NCI-H2171 treated with DMSO at 0.1 percent for 48 hours (cell line): Measurements from ENCODE around the gene IPO4.
"Not testable (repeated sequence)": the region's sequence is repeated elsewhere in the genome, so short reads cannot be mapped to it uniquely, and the experiment has no call there.

Experiments
- DNase-seq: peaks from one replicate; lab custom pipeline; 2025; lab: John Stamatoyannopoulos, UW

The IPO4 gene, protein sequence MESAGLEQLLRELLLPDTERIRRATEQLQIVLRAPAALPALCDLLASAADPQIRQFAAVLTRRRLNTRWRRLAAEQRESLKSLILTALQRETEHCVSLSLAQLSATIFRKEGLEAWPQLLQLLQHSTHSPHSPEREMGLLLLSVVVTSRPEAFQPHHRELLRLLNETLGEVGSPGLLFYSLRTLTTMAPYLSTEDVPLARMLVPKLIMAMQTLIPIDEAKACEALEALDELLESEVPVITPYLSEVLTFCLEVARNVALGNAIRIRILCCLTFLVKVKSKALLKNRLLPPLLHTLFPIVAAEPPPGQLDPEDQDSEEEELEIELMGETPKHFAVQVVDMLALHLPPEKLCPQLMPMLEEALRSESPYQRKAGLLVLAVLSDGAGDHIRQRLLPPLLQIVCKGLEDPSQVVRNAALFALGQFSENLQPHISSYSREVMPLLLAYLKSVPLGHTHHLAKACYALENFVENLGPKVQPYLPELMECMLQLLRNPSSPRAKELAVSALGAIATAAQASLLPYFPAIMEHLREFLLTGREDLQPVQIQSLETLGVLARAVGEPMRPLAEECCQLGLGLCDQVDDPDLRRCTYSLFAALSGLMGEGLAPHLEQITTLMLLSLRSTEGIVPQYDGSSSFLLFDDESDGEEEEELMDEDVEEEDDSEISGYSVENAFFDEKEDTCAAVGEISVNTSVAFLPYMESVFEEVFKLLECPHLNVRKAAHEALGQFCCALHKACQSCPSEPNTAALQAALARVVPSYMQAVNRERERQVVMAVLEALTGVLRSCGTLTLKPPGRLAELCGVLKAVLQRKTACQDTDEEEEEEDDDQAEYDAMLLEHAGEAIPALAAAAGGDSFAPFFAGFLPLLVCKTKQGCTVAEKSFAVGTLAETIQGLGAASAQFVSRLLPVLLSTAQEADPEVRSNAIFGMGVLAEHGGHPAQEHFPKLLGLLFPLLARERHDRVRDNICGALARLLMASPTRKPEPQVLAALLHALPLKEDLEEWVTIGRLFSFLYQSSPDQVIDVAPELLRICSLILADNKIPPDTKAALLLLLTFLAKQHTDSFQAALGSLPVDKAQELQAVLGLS

DNA sequence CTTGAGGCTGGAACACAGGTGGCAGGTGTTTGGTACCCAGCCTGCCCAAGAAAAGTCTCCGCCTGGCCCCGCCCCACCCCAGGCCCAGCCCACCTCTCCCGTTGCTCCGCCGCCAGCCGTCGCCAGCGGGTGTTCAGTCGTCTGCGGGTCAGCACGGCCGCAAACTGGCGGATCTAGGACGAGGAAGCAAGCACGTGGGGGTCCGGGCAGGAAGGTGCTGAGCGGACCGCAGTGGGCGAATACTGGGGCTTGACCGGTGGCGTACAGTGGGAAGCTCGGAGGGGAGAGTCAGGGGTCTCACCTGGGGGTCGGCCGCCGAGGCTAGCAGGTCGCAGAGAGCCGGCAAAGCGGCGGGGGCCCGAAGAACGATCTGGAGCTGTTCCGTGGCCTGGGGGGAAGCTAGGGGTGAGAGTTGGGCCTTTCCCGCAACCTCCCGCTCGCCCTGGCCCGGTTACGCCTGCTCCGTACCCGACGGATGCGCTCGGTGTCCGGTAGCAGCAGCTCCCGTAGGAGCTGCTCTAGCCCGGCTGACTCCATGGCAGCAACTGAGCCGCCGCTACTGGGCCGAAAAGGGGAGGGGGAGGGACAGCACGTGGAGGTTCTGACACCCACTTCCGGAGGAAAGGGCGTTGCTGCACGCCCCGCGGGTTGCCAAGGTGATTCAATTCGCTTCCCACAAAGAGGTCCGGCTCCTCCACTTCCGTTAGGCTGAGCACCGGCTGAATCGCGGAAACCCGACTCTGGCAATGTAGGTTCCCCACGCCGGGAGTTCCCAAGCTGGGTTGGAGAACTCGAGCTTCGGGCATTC, at the start of gene IPO4:
Gene IPO4 (minus strand): TSS at position 566 of the 808 bp plus-strand sequence. CDS start 29 bp downstream, at position 537.
- peak; percentile 98 for DNase-seq

DNA sequence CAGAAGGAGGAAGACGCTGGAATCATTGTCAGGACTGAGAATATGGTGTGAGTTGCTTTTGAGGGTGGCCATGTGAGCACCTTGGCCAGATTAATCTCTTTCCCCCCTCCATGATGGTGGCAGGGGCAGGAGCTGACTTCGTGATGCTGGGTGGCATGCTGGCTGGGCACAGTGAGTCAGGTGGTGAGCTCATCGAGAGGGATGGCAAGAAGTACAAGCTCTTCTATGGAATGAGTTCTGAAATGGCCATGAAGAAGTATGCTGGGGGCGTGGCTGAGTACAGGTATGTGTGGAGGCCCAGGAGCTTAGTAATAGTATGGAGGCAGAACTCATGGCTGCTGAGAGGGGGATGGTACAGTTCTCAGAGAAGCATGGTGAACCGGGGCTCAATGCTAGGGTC, 49.5 kb upstream of the IPO4 start:
- no peak for DNase-seq

DNA sequence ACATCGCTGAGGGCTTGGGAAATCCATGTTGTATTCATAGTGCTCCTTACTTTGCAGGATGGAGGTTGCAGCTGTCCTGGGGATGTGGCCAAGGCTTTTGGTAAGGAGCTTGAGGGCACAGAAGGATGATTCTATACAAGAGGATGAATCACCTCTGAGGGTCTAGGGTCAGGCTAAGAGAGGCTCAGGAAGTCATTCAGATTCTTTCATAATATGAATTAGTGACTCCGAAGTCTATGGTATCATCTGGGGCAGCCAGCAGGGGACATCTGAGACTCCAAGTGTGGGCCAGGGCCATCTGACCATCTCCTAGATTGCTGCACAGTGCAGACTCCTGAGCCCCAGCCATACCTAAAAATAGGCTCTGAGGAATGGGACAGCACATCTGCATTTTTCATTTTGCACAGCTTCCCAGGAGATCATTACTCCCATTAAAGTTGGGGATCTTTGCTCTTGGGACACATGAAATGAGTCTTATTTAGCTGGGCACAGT, 48.9 kb upstream of the IPO4 start:
- DNase-seq = no peak

DNA sequence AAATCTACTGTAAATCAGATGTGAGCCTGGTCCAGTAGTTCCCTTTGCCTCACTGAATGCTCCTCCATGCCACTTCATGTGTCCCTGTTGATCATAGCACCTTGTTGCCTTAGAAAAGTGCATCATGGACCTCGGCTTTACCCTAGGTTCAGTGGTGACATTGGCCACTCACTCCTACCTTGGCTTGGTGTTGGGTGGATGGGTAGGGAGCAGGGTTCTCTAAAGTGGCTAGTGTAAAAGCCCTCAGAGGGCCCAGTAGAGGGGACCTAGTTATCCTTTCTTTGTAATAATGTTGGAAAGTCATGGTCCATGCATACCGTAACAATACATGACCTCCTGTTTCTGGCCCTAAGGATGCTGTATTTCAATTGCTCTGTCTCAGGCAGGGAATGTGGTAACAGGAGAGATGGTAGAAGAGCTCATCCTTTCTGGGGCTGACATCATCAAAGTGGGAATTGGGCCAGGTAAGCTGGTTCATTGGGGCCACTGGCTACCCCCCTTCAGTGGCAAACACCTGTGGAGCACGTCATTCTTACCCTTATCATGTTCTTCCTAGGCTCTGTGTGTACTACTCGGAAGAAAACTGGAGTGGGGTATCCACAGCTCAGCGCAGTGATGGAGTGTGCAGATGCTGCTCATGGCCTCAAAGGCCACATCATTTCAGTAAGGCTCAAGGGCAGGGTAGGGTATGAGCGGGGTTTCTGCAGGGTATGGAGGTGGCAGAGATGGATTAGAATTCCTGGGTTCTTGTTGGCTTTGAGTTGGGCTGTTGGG, 48.3 kb upstream of the IPO4 start:
- no peak for DNase-seq

DNA sequence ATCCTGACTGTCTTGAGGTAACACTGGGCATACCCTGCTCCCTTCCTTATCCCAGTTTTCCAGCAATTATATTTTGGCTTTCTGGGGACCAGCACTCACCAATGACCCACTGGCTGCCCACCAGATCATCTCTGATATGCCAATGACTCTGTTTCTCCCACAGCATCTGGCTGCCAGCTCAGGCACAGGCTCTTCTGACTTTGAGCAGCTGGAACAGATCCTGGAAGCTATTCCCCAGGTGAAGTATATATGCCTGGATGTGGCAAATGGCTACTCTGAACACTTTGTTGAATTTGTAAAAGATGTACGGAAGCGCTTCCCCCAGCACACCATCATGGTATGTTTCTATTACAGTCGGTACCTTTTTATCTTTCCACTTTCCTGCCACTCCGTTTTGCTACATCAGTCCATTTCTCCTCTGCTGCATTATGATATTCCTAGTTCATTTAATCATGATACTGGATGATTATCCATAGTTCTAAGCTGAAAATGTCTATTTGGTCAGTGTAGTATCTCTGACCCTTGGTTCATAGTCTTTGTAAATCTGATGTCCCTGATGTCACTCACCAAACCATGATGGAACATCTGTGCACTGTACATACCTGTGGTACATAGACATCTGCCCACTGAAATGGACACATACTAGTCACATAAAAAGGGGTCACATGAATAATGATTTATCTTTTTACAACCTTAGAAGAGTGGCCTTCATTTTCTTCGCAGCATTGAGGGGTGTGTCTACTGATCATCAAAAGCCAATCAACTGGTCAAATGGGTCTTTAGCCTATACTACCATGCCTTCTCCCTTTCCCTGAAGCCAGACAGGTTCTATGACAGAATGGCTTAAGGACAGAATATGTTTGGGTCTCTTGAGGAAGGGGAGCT, 47.4 kb upstream of the IPO4 start:
- no peak for DNase-seq

DNA sequence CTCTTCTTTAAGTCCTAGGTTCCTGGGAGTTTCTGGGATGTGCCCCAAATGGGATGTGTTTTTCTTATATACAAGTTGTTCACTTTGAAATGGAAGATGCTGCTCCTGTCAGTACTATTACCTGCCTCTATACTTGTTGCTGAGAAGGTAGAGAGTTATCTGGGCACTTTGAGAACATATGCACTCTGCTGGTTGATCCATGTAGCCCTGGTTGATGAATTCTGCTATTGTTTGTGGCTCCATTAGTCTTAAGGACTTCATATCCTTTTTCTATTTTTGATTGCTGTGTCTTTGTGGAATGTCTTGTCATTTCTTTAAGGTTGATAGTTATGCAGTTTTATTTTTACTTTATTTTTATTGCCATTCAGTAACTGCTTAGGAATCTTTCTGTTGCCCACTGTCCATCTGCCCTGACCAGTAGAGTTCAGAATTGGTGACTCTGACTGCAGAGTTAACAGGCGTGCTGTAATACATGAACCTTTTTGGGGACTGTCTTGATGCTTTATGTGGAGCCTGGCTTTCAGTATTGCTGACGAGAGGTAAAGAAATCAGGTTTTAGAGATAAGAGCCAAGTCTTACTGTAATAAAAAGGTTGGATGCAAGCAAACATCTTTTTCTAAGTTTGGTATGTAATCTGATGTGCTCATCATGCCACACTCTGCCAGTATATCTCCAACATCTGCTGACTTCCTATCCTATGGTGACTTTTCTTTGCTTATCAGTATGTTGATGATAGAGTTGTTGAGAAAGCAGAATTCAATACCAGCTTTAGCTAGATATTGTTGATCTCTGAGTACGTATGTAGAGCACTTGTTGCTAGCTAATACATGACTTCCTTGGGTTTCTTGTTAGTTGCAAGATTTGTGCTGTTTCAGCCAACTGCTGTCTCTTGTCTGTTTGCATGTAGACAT, 45.7 kb upstream of the IPO4 start:
- no peak for DNase-seq

DNA sequence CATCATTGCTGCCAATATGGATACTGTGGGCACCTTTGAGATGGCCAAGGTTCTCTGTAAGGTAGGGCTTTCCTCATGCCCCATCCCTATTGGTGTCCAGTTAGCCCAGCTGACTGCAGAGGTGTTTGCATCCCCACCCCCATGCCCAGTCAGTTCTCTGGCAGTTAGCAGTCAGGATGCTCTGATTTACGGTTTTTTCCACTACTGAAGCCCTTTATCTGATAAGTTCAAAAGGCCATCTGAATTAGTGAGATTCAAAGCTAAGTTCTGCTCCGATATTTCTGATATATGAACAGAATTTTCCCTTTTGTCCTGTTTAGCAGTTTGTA, 44.9 kb upstream of the IPO4 start:
- DNase-seq = no peak

DNA sequence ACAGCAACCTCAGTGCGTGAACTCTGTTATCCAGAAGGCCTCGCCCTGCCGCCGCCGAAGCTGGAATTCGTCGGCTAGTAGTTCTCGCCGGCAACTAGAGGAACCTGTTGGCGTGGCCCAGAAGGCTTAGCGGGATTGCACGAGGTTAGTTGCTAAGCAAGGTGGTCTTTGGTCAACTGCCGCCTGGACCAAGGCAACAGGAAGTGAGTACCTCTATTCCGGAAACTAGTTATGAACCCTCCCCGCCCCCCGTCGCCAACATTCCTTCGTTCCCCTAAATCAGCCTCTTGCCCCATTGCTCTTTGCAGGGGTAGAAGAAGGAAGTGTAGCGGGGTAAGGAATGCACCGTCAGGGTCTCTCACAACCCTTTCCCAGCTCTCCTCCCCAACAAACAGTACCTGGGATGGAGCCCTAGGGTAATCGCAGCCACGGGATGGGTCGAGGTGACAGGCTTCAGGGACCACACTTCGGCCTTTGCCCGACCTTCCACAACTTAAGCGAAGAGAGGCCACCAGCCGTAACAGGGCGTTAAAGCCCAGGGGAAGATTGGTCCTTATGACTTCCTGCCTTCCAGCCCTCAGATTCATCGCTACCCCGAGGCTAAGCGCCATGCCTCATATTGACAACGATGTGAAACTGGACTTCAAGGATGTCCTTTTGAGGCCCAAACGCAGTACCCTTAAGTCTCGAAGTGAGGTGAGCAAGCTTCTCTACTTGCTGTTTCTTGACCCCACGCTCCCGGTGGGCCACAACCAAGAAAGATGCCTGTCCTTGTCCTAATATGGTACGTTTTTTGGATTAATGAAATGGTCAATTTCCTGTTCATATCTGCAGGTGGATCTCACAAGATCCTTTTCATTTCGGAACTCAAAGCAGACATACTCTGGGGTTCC, 44.3 kb upstream of the IPO4 start, which contains the start of gene GMPR2:
Gene GMPR2 (plus strand): TSS at position 285 of the 893 bp plus-strand sequence. CDS start 325 bp downstream, at position 610.
- DNase-seq = peak; percentile 96

DNA sequence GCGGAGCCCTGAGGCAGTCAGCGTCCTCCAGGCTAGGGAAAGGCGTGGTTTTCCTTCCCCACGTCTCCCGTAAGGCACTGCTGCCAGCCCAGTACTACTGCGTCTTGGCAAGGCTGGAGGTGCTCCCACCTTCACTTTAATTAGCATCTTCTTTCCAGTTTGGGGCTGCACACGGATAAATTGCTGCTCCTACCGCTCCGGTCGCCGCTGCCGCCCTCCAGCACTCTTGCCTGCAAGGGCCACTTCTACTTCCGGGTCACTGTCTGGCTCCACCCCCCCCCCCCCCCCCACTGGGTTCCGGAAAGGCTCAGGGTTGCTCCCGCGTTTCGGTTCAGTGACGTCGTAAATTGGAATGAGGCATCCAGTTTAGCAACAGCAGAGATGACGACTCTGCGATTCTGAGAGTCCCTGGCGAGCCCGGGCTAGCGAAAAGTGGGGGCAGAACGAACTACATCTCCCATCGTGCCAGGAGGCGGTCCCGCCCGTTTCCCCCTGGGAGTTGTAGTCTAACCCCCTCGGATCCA, 43.6 kb upstream of the IPO4 start, which contains the start of gene NEDD8:
Gene NEDD8 (minus strand): TSS at position 247 of the 524 bp plus-strand sequence. CDS start 100 bp downstream, at position 147.
- DNase-seq = peak; percentile 98

DNA sequence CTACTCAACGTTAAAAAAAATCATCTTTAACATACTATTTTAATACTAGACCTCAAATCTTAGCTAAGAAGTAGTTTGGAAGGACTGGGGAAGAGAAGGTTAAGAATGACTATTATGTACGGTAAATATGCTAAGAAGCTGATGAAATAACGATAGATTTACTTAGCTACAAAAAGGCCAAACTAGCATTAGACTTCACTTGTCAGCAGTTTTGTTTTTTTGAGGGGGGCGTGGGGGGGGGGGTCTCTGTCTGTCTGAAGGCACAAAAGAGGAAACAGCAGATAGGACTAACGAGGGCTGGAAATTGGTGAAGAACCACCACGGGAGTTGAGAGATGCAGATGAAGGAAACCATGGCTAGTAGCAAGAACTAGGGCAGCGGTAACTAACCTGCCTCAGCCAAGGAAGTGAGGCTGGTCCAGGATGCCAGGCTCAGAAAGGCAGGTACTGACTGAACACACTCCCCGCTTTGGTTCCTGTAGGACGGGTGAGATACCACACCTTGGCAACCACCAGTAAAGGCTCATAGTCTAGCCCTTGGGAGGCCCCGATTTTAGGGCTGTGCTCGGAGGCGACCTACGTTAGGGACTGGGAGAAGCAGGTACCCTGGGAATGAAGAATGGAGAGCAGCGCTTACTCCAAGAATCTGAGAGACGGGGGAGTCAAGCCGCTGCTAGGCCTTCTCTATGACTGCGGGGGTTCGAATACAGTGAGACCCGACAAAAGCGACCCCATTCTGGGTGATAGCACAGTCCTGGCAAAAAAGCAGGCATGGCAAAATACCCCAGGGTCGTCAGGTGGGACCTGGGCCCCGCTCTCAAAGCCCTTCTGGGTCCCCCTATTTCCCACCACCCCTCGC, 42.9 kb upstream of the IPO4 start:
- DNase-seq = no peak

DNA sequence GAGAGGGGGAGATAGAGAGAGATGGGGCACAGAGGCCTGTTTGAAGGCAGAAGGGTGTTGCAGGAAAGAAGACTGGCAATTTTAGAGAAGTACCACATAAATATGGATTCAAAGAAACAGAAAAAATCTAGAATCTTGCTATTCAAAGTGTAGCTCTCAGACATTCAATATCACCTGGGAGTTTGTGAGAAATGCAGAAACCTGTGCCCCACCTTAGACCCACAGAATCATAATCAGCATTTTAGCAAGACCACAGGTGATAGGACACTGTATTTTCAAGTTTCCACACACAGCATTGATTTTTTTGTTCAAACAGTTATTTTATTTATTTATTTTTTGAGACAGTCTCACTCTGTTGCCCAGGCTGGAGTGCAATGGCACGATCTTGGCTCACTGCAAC, 40.3 kb upstream of the IPO4 start:
- DNase-seq = no peak

DNA sequence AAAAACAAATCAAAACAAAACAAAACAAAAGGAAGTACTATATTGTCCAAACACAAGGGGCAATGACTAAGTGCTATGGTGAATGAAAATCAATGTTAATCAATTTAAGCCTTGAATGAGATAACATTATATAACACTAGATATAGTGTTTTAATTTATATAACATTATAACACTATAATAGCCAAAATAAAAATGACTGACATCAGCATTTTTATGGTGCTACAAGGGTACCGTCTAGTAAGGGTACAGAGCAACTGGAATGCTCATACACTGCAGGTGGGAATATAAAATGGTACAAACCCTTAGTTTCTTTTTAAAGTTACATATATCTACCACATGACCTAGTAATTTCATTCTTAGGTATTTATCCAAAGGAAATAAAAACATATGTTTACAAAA, 37.9 kb upstream of the IPO4 start:
- DNase-seq = no peak

DNA sequence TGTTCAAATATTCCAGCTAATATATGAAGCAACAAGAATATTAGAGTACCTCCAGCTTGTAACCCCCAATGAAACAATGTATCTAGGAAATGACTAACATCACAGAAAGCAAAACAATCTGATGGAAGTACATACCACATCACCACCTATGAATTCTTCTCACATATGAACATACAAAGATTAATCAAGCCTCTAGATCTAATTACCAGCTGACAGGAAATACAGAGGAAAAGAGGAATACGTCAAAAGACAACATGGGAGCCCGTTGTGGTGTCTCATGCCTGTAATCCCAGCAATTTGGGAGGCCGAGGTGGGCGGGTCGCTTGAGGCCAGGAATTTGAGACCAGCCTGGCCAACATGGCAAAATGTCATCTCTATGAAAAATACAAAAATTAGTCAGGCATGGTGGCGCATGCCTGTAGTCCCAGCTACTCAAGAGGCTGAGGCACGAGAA, 36.0 kb upstream of the IPO4 start:
- no peak for DNase-seq

DNA sequence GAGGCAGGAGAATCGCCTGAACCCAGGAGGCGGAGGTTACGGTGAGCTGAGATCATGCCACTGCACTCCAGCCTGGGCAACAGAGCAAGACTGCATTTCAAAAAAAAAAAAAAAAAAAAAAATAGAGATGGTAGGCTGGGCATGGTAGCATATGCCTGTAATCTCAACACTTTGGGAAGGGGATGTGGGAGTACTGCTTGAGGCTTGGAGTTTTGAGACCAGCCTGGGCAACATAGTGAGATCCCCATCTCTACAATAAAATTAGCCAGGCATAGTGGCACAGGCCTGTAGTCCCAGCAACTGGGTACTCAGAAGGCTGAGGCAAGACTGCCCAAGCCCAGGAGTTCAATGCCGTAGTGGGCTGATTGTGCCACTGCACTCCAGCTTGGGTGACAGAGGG, 34.4 kb upstream of the IPO4 start:
- DNase-seq = not testable (repeated sequence)

DNA sequence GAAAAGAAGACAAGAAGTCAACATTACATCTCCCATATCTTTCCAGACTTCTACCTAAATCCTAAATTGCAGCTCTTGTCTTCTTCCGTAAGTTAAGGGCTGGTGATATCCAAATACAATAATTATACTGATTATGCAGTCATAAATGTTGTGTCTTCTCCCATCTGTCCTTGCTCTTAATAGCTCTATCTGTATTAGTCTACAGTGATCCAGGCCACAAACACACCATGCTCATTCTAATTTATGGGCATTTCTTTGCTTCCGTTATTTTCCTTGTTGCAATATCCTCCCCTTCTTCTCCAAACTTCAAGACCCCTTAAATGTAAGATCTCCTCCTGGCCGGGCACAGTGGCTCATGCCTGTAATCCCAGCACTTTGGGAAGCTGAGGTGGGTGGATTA, 30.9 kb upstream of the IPO4 start:
- DNase-seq = no peak

DNA sequence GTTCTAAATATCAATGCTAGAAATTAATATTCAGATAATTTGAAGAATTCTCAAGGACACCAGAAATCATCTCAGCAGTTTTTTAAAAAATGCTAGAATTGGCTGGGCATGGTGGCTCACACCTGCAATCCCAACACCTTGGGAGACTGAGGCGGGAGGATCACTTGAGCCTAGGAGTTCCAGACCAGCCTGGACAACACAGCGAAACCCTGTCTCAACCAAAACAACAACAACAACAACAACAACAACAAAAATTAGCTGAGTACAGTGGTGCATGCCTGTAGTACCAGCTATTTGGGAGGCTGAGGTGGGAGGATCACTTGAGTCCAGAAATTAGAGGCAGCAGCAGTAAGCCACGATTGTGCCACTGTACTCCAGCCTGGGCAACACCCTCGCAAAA, 30.5 kb upstream of the IPO4 start:
- DNase-seq = no peak
